ENCODE results near the gene SH3BP2.

Gene SH3BP2

DNA sequence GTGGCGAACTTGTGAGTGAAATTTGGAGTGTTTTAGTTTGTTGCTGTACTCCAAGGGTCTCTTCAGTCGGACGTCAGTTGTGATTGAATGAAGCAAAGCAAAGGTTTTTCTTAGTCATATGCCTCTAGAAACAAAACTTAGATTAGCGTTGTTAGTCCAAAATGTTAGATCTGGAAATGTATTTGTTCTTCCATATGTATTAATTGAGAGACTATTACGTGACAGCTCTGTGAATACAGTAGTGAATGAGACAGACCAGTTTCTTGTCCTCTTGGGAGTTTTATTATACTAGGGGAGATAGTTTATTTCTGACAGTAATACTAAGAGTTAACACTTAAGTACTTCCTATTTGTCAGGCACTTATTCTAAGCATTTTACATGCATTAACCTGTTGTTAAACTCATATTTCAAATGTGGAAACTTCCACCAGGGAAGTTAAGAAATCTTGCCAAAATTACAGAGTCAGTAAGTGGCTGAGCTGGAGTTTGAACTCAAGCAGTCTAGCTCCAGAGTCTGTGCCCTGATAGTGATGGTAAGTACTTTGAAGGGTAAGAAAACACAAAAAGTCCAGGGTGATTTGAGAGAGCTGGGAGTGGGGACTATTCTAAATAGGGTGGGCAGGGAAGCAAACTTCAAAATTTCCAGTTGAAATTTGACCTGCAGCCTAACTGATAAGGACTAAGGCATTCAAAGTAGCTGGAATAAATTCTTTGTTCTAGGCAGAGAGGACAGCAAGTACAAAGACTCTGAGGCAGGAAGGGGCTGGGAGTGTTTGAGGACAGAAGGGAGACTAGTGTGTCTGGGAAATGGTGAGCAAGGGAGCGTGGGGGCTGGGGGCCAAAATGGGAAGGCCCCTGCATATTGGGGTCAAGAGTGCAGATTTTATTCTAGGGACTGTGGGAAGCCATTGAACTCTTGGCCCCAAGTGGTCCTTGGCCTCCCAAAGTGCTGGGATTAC, 67.8 kb downstream of the SH3BP2 start:
- no peak for DNase-seq

- no peak for DNase-seq
Observed at GRCh38 chr4:2861631-2862436, 68.9 kb downstream of the SH3BP2 start.

DNA sequence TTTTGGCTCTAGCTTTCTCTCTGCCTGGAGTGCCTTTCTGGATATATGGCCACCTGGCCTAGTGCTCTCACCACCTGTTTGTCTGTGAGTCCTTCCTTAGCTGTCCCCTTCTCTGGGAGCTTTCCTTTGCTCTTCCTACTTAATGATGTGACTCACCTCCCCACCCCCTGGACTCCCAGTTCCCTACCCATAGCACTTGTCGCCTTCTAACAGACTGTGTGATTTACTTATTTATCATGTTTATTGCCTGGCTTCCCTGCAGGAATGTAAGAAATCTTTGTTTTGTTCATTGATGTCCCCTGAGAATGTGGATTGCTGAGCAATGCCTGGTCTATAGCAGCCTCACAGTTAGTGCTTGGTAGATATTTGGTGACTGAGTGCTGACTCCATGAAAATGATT, 69.6 kb downstream of the SH3BP2 start:
- no peak for DNase-seq

DNA sequence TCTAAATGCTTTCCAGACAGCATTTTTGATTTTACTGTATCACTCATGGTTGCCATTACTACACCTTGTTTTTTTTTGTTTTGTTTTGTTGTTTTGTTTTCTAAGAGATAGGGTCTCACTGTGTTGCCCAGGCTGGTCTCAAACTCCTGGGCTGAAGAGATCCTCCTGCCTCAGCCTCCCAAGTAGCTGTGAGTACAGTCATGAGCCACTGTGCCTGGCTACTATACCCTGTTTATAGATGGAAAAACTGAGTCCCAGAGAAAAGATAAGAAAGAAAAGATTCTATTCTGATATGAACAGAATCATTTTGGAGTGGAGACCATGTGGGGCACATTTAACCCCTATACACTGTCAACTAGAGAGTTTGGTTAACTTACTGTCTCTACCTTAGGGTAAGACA, 70.8 kb downstream of the SH3BP2 start:
- DNase-seq, result no peak

DNA sequence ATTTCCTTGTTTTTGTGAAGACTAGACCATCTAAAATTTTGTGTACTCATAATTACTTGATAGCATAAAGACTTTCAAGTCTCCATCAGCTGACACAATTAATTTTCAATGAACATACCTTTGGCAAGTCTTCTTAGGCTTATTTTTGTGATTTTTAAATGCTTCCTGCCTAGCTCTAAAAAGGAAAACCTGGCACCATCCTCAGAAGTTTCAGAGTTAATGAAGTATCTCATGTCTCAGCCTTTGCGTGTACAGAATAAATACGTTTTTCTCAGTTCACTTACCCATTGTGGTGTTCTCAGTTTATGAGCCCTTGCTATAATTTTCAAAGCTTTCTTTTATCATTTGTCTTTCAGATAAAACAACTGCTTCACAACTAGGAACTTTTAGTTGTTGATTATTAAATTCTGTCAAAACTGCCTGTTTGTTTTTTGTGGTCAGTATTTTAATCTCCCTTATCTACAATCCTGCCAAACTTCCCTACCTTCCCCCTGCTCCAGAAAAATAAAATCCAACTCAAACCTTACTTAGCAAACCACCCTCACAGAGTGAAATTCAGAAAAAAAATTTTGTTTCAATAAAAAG, 72.4 kb downstream of the SH3BP2 start:
- no peak for DNase-seq

GRCh38 chr4:2866160-2866861, 73.4 kb downstream of the SH3BP2 start:
- no peak for DNase-seq

GRCh38 chr4:2866891-2867290, 74.0 kb downstream of the SH3BP2 start:
- DNase-seq, result no peak

DNA sequence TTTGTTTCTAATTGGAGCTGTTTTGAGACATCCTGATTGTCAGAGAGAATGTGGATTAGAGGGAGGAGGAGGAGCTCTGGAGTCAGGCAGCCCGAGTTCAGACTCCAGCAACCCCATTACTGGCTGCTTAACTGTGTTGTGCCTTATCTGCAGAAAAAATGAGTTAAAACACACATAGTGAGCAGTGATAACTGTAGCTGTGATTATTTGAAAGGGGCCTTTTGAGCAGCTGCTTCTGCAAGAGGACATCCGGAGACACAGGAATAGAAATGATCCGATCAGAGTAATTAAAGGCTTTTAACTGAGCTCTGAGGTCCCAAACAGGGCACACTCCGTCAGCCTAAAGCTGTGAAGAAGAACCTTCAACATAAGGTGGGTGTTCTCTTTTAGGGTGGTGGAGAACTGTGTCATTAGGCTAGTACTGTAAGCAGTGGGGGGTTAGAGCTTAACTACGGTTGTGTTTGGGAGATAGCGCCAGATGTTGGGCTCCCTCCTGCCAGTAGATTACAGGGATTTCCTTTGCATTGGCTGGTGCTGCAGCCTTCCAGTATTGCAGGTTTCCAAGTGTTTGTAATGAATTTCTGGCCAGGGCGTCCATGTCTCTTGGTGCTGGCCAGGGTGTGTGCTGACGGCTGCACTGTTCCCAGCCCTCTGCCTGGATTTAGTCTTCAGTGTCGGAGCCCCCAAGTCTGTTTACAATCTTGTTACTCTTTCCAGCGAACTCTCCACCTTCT, 75.0 kb downstream of the SH3BP2 start:
- no peak for DNase-seq

DNA sequence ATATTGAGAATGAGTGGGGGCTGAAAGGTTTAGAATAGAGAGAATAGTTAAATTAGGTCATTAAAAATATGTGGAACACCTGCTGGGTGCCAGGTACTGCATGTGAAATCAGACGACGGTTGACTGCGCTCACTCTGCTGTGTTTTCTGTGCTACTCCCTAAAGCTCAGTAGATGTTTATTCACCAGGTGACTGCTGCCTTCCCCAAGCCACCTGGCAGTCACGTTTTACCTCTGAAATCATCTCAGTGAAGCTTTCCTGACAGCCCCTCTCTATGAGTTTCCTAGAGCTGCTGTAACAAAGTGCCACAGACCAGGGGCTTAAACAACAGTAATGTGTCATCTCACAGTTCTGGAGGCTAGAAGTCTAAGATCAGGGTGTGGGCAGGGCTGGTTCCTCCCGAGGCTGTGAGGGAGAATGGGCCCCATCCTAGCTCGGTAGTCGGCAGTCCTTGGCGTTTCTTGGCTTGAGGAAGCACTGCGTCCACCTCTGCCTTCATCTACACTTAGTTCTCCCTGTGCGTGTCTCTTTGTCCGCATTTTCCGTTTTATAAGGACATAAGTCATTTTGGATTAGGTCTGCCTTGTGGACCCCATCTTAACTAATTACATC, 76.1 kb downstream of the SH3BP2 start:
- DNase-seq, result no peak

GRCh38 chr4:2869659-2870058, 76.8 kb downstream of the SH3BP2 start:
- no peak for DNase-seq

DNA sequence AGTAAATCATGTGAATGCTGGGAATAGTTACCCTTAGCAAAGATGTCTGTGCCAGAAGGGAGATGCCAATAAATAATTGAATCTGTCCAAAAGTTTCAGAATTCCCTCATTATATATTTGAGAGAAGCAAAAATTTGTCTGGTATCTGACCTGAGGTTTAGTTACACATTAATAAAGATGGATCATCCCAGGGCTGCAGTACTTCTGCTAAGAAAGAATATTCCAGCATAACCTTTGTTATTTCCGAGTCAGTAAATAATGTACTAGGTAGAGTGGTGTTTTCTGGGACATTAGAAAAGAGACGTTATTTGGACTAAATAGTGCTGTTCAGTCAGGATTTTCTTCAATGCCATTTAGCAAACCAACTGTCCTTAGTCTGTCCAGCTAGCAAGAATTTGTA, 77.2 kb downstream of the SH3BP2 start:
- no peak for DNase-seq

DNA sequence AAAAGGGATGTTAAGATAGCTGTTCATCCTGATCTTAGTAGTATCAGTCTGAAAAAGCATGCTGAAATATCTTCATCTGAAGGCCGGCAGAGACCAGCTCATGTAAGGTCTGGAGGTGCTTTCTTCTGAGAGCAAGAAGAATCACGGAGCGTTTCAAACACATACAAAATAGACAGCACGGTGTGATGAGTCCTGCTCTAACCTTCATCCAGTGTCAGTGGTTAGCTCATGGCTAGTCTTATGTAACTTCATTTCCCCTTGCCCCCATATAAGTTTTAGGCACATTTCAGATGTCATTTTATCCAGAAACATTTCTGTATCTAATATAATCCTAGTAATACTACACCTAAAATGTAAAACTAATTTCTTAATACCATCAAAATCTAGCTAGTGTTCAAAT, 78.6 kb downstream of the SH3BP2 start:
- no peak for DNase-seq

DNA sequence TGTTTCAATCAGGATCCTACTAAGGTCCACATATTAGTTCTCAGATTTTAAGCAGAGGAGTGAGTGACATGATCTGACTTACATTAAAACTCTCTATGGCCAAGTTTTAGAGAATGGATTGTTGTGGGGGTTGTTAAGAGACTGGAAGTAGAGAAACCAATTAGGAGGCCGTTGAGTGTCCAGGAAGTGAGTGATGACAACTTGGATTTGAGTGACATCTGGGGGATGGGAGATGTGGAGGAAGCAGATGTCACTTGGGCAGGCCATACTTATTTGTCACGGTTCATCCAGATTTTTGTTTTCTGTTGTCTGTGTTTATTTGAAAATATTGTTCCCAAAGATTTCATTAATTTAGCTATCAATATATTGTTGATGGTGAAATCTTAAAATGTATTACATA, 79.0 kb downstream of the SH3BP2 start:
- DNase-seq, result no peak

- DNase-seq, result no peak
Observed at GRCh38 chr4:2873329-2873728, 80.4 kb downstream of the SH3BP2 start.

DNA sequence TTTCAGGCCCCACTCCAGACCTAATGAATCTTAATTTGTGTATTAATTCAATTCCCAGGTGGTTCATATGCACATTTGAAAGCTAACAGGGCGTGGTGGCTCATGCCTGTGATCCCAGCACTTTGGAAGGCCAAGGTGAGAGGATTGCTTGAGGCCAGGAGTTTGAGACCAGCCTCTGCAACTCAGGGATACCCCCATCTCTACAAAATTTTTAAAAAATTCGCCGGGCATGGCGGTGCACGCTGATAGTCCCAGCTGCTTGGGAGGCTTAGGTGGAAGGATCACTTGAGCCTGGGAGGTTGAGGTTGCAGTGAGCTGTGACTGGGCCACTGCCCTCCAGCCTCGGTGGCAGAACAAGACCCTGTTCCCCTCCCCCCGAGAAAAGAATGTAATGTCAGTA, 82.0 kb downstream of the SH3BP2 start:
- DNase-seq, result no peak

DNA sequence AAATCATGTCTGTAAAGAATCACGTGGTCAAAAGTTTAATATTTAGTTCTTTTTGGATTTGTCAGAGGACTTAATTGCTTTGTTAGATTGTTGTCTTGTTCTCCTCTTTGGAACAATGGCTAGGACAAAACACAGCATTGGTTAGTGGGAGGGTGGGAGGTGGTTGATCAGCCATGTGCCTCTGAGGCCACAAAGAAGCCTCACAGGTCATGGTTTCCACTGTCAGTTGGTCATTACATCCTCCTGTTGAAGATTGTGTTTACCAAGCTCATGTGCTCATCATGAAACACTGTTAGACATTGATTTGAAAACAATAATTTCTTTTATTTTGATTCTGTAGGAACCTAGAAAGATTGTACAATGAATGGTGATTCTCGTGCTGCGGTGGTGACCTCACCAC, 82.7 kb downstream of the SH3BP2 start:
- no peak for DNase-seq

DNA sequence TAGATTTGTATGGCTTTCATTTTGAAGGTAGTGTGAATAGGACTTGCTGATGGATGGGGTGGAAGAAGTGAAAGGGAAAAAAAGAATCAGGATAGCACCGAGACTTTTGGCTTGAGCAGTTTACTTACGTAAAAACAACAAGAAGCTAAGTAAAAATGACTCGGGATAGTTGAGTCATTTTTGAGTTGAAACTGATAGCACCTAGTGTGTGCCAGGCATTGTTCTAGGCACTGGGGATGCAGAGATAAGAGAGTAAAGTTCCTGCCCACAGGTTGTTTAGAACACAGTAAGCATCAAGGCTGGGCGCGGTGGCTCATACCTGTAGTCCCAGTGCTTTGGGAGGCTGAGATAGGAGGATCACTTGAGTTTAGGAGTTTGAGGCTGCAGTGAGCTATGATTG, 85.5 kb downstream of the SH3BP2 start:
- no peak for DNase-seq

DNA sequence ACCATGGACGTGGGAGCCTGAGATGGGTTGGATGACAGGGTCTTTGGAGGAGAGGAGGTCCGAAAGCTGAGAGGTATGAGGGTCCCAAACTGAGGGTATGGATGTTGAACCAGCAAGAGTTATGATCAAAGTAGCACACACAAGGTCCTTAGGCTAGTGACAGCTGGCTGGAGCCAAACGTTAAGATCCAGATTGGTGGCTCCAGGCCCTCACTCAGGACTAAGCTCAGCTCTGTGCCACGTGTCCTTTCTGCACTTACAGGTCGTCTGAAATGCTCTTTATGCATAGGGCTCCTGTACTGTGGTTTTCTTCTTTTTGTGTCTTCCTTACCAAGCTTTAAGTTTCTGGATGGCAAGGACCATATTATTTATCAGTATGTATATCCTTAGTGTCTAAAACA, 86.1 kb downstream of the SH3BP2 start:
- no peak for DNase-seq

- no peak for DNase-seq
Observed at GRCh38 chr4:2881431-2881830, 88.5 kb downstream of the SH3BP2 start.

- DNase-seq, result no peak
Observed at GRCh38 chr4:2882341-2882740, 89.5 kb downstream of the SH3BP2 start.

GRCh38 chr4:2886161-2886560, 93.3 kb downstream of the SH3BP2 start:
- DNase-seq, result no peak

GRCh38 chr4:2886622-2887021, 93.7 kb downstream of the SH3BP2 start:
- no peak for DNase-seq
